WTC11 (cell line): ENCODE results near the gene NUAK2. TPM values are rescaled to one million over a fixed set of nuclear protein-coding genes. Genes with fewer than 3 reads are reported as not detected.

Experiments
- ATAC-seq: fragments of 200-7000 bp; cut with Tn5 transposase; 2 replicates; pipeline ENCODE4 v1.10.0; 2021; ENCODE audit warnings: mild to moderate bottlenecking, moderate library complexity
- CTCF ChIA-PET: fragments of 300-600 bp; sonication (Branson Sonifier 250); formaldehyde crosslinking; loops from one replicate; lab custom pipeline; 2021; ENCODE audit warnings: antibody characterized with exemption; lab: Charles Lee
- POLR2A ChIA-PET: fragments of 350-600 bp; sonication (Branson Sonifier 250); formaldehyde crosslinking; loops from one replicate; lab custom pipeline; 2021; ENCODE audit warnings: antibody characterized with exemption; lab: Charles Lee
- DNase-seq: peaks from one replicate; pipeline ENCODE4 v3.0.0; 2021; ENCODE audit warnings: low spot score
- H3K27ac Mint-ChIP-seq: 2 replicates; pipeline ENCODE4 v1.8.0; 2021; ENCODE audit warnings: mixed read lengths
- H3K27me3 Mint-ChIP-seq: 2 replicates; pipeline ENCODE4 v1.8.0; 2021; ENCODE audit warnings: low read depth, mild to moderate bottlenecking, moderate library complexity, mixed read lengths
- H3K36me3 Mint-ChIP-seq: 2 replicates; pipeline ENCODE4 v1.8.0; 2021; ENCODE audit warnings: mixed read lengths
- H3K4me1 Mint-ChIP-seq: 2 replicates; pipeline ENCODE4 v1.8.0; 2022; ENCODE audit warnings: mixed read lengths
- H3K4me3 Mint-ChIP-seq: 2 replicates; pipeline ENCODE4 v1.8.0; 2021; ENCODE audit warnings: mild to moderate bottlenecking, moderate library complexity, mixed read lengths
- H3K9me3 Mint-ChIP-seq: 2 replicates; pipeline ENCODE4 v1.8.0; 2021; ENCODE audit warnings: mixed read lengths
- CREB1 ChIP-seq: sonication (generic); formaldehyde crosslinking; IDR thresholded peaks from 2 replicates; pipeline ENCODE4 v1.8.0; 2023; ENCODE audit warnings: mild to moderate bottlenecking, missing genetic modification reagents
- E2F5 ChIP-seq: sonication (generic); formaldehyde crosslinking; IDR thresholded peaks from 2 replicates; pipeline ENCODE4 v1.8.1; 2022; ENCODE audit warnings: mild to moderate bottlenecking, moderate library complexity, missing genetic modification reagents
- FOXP1 ChIP-seq: sonication (generic); formaldehyde crosslinking; IDR thresholded peaks from 2 replicates; pipeline ENCODE4 v1.8.0; 2022; ENCODE audit warnings: missing genetic modification reagents, mild to moderate bottlenecking, moderate library complexity, borderline replicate concordance
- IRF1 ChIP-seq: sonication (generic); formaldehyde crosslinking; IDR thresholded peaks from 2 replicates; pipeline ENCODE4 v1.8.0; 2023; ENCODE audit warnings: missing genetic modification reagents
- NFYB ChIP-seq: sonication (generic); formaldehyde crosslinking; conservative IDR thresholded peaks from 2 replicates; pipeline ENCODE4 v1.8.0; 2022; ENCODE audit warnings: low read depth, missing genetic modification reagents
- NR1H2 ChIP-seq: sonication (generic); formaldehyde crosslinking; IDR thresholded peaks from 2 replicates; pipeline ENCODE4 v1.9.0; 2021; ENCODE audit warnings: mild to moderate bottlenecking, moderate library complexity, missing genetic modification reagents
- PRRX2 ChIP-seq: fragments of 250-450 bp; sonication (Bioruptor Pico); IDR thresholded peaks from 2 replicates; pipeline ENCODE4 v1.8.0; 2021; ENCODE audit warnings: mild to moderate bottlenecking
- ZBTB43 ChIP-seq: sonication (generic); formaldehyde crosslinking; IDR thresholded peaks from 2 replicates; pipeline ENCODE4 v1.8.1; 2023; ENCODE audit warnings: mild to moderate bottlenecking, missing genetic modification reagents
- ZNF281 ChIP-seq: sonication (generic); formaldehyde crosslinking; IDR thresholded peaks from 2 replicates; pipeline ENCODE4 v1.8.0; 2023; ENCODE audit warnings: mild to moderate bottlenecking, missing genetic modification reagents
- total RNA-seq: library from RNA; stranded (reverse); gene quantifications from 3 replicates; pipeline ENCODE4 v1.2.3, GENCODE V29; 2021
- TF ChIP-seq, protein P1 (sequence below): fragments of 250-450 bp; sonication (Bioruptor Pico); IDR thresholded peaks from 2 replicates; pipeline ENCODE4 v1.9.0; 2021; ENCODE audit warnings: moderate library complexity, mild to moderate bottlenecking, inconsistent platforms, borderline replicate concordance
- TF ChIP-seq, protein P2 (sequence below): sonication (generic); formaldehyde crosslinking; IDR thresholded peaks from 2 replicates; pipeline ENCODE4 v1.8.0; 2022; ENCODE audit warnings: mild to moderate bottlenecking, missing genetic modification reagents
- TF ChIP-seq, protein P3 (sequence below): sonication (generic); formaldehyde crosslinking; conservative IDR thresholded peaks from 2 replicates; pipeline ENCODE4 v1.8.1; 2022; ENCODE audit warnings: mild to moderate bottlenecking, missing genetic modification reagents
- TF ChIP-seq, protein P4 (sequence below): sonication (generic); formaldehyde crosslinking; IDR thresholded peaks from 2 replicates; pipeline ENCODE4 v1.8.1; 2022; ENCODE audit warnings: mild to moderate bottlenecking, missing genetic modification reagents, moderate library complexity, borderline replicate concordance

NUAK2 gene
- total RNA-seq, 1 experiment from 2014 or later, result 8.7 TPM

- Mint-ChIP-seq H3K4me3 (no peak overlapping the region), H3K27me3 (peaks cover 25% of the 10 kb centered on the region), H3K36me3 (peaks cover 19% of the 10 kb centered on the region), H3K27ac (peak overlapping the region; percentile 53; the same call in 1 of the 2 replicates), H3K4me1 (peaks cover 86% of the 10 kb centered on the region), H3K9me3 (no peaks in the 10 kb centered on the region)
- DNase-seq (no peak), ATAC-seq (no peak)
- ChIA-PET POLR2A (interaction anchor here (1.3 to 10.5 kb wide), 4 partner anchors 17 to 44 kb away, joined by 4 to 186 read pairs (median 6); no protein-coding TSS in a partner anchor), CTCF (interaction anchor here (0.6 to 3.8 kb wide), 14 partner anchors 8 to 127 kb away, joined by 3 to 55 read pairs (median 4); no protein-coding TSS in a partner anchor)
- TF ChIP-seq ZNF281 (CRISPR knock-in tag), result no peak
- TF ChIP-seq CREB1 (CRISPR knock-in tag), result no peak
- TF ChIP-seq PRRX2 (CRISPR knock-in tag), result no peak
- TF ChIP-seq, protein P1, sequence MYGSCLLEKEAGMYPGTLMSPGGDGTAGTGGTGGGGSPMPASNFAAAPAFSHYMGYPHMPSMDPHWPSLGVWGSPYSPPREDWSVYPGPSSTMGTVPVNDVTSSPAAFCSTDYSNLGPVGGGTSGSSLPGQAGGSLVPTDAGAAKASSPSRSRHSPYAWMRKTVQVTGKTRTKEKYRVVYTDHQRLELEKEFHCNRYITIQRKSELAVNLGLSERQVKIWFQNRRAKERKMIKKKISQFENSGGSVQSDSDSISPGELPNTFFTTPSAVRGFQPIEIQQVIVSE (CRISPR knock-in tag), result no peak
- no peak for TF ChIP-seq IRF1 (CRISPR knock-in tag)
- TF ChIP-seq, protein P2, sequence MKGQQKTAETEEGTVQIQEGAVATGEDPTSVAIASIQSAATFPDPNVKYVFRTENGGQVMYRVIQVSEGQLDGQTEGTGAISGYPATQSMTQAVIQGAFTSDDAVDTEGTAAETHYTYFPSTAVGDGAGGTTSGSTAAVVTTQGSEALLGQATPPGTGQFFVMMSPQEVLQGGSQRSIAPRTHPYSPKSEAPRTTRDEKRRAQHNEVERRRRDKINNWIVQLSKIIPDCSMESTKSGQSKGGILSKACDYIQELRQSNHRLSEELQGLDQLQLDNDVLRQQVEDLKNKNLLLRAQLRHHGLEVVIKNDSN (CRISPR knock-in tag), result no peak
- TF ChIP-seq, protein P3, sequence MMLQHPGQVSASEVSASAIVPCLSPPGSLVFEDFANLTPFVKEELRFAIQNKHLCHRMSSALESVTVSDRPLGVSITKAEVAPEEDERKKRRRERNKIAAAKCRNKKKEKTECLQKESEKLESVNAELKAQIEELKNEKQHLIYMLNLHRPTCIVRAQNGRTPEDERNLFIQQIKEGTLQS, result no peak
- TF ChIP-seq FOXP1 (CRISPR knock-in tag), result no peak
- no peak for TF ChIP-seq ZBTB43 (CRISPR knock-in tag)
- TF ChIP-seq, protein P4, sequence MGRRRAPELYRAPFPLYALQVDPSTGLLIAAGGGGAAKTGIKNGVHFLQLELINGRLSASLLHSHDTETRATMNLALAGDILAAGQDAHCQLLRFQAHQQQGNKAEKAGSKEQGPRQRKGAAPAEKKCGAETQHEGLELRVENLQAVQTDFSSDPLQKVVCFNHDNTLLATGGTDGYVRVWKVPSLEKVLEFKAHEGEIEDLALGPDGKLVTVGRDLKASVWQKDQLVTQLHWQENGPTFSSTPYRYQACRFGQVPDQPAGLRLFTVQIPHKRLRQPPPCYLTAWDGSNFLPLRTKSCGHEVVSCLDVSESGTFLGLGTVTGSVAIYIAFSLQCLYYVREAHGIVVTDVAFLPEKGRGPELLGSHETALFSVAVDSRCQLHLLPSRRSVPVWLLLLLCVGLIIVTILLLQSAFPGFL (CRISPR knock-in tag), result no peak
- TF ChIP-seq NFYB, result no peak
- TF ChIP-seq, all 79 proteins: peak for 0
Observed at GRCh38 chr1:205317311-205317917, 4.1 kb downstream of the NUAK2 start.

- Mint-ChIP-seq H3K27me3 (peaks cover 16% of the 10 kb centered on the region), H3K4me1 (peaks cover 92% of the 10 kb centered on the region), H3K9me3 (no peaks in the 10 kb centered on the region), H3K36me3 (peaks cover 26% of the 10 kb centered on the region), H3K27ac (no peak overlapping the region), H3K4me3 (no peak overlapping the region)
- CTCF ChIA-PET, result interaction anchor here (3.4 to 3.8 kb wide), 2 partner anchors 10 to 42 kb away, joined by 43 to 55 read pairs; no protein-coding TSS in a partner anchor
- DNase-seq (no peak), ATAC-seq (no peak)
- POLR2A ChIA-PET, result interaction anchor here (0.6 to 10.5 kb wide), 2 partner anchors 9 to 15 kb away, joined by 3 to 186 read pairs; no protein-coding TSS in a partner anchor
- no peak for TF ChIP-seq E2F5 (CRISPR knock-in tag)
- no peak for TF ChIP-seq NR1H2 (CRISPR knock-in tag)
Observed at GRCh38 chr1:205316161-205316566, 5.4 kb downstream of the NUAK2 start.
